ENCODE measurements around the gene ARFGAP2.

Gene ARFGAP2

DNA sequence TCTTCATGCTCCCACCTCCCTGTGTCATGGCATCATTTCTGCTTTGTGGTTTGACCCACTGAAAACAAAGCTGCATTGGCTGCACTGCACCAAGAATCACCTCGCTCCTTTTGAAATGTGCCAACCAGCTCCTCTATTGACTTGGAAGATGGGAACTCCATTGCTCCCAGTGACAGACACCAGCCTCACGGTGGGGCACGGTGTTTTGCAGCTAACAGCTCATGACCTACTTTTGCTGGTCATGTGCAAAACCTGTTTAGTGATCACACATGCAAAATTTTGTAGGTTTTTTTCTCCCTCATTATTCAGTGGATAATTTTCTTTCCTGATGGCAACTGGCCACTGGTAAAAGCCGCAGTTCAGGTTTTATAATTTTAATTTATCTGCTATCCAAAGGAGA lies 36.8 kb downstream of the ARFGAP2 start:
- Histone ChIP-seq H3K4me1 (no peaks in the 10 kb centered on the region), H3K36me3 (ENCODE audit: control insufficient read depth, insufficient read depth, low read length) (no peaks in the 10 kb centered on the region), H2AFZ (no peak overlapping the region), H3K79me2 (no peaks in the 10 kb centered on the region), H3K4me3 (ENCODE audit: low read depth, low read length) (no peak overlapping the region), H3K27me3 (ENCODE audit: control insufficient read depth, insufficient read depth, low read length) (no peaks in the 10 kb centered on the region), H3K27ac (no peak overlapping the region), H3K9me3 (ENCODE audit: control insufficient read depth, low read length) (no peaks in the 10 kb centered on the region), H3K9ac (no peak overlapping the region), H3K4me2 (ENCODE audit: low read length) (no peak overlapping the region)
- TF ChIP-seq, protein P1, sequence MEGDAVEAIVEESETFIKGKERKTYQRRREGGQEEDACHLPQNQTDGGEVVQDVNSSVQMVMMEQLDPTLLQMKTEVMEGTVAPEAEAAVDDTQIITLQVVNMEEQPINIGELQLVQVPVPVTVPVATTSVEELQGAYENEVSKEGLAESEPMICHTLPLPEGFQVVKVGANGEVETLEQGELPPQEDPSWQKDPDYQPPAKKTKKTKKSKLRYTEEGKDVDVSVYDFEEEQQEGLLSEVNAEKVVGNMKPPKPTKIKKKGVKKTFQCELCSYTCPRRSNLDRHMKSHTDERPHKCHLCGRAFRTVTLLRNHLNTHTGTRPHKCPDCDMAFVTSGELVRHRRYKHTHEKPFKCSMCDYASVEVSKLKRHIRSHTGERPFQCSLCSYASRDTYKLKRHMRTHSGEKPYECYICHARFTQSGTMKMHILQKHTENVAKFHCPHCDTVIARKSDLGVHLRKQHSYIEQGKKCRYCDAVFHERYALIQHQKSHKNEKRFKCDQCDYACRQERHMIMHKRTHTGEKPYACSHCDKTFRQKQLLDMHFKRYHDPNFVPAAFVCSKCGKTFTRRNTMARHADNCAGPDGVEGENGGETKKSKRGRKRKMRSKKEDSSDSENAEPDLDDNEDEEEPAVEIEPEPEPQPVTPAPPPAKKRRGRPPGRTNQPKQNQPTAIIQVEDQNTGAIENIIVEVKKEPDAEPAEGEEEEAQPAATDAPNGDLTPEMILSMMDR (IDR thresholded peaks at IDR 0.05), result no peak

DNA sequence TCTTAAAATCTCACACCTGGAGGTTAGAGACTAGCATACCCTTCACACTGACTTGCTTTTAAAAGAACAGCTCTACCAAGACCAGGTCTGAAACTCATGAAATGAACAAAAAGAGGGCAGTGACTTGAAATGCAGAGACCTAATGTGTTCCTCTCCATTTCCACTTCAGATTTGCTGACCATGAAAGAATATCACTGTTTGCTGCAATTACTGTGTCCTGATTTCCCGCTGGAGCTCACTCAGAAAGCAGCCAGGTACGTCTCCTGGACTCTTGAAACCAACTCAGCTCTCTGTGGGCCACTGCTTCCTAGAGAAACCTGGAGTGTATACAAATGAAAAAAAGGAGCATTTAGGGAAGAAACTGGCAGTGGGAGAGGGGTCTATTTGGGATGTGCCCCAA lies 39.2 kb downstream of the ARFGAP2 start:
- no peaks in the 10 kb centered on the region for H3K79me2 ChIP-seq
- no peaks in the 10 kb centered on the region for H3K27me3 ChIP-seq (ENCODE audit: control insufficient read depth, insufficient read depth, low read length)
- no peak overlapping the region for H3K4me2 ChIP-seq (ENCODE audit: low read length)
- TF ChIP-seq, protein P1 (IDR thresholded peaks at IDR 0.05), result no peak
- no peak overlapping the region for H3K4me3 ChIP-seq (ENCODE audit: low read depth, low read length)
- peaks cover 4% of the 10 kb centered on the region for H3K4me1 ChIP-seq
- no peak overlapping the region for H2AFZ ChIP-seq
- no peak overlapping the region for H3K9ac ChIP-seq
- no peaks in the 10 kb centered on the region for H3K9me3 ChIP-seq (ENCODE audit: control insufficient read depth, low read length)
- no peak overlapping the region for H3K27ac ChIP-seq
- no peaks in the 10 kb centered on the region for H3K36me3 ChIP-seq (ENCODE audit: control insufficient read depth, insufficient read depth, low read length)

DNA sequence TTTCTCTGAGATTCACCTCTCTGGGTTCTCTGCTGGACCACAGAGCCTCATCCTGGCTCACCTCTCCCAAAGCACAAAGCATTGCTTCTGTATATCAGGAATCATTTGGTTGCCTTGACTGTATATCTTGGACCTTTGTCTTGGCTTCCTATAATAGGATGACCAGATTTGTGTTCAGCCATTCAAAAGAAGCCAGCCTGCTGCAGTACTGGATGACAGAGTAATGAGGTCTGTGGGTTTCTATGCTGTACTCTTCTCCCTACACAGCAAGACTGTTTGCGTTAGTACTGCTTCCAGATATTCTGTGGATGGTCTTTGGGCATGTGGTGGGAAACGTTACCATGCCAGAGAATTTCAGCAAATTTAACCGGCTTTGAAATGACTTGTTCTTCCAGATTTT lies 39.8 kb downstream of the ARFGAP2 start:
- no peak overlapping the region for H3K4me3 ChIP-seq (ENCODE audit: low read depth, low read length)
- no peak overlapping the region for H3K4me2 ChIP-seq (ENCODE audit: low read length)
- no peak overlapping the region for H3K9ac ChIP-seq
- peaks cover 4% of the 10 kb centered on the region for H3K4me1 ChIP-seq
- TF ChIP-seq, protein P1 (IDR thresholded peaks at IDR 0.05), result no peak
- H2AFZ ChIP-seq, result no peak overlapping the region
- no peaks in the 10 kb centered on the region for H3K9me3 ChIP-seq (ENCODE audit: control insufficient read depth, low read length)
- no peak overlapping the region for H3K27ac ChIP-seq
- H3K79me2 ChIP-seq, result no peaks in the 10 kb centered on the region
- no peaks in the 10 kb centered on the region for H3K36me3 ChIP-seq (ENCODE audit: control insufficient read depth, insufficient read depth, low read length)
- no peaks in the 10 kb centered on the region for H3K27me3 ChIP-seq (ENCODE audit: control insufficient read depth, insufficient read depth, low read length)

DNA sequence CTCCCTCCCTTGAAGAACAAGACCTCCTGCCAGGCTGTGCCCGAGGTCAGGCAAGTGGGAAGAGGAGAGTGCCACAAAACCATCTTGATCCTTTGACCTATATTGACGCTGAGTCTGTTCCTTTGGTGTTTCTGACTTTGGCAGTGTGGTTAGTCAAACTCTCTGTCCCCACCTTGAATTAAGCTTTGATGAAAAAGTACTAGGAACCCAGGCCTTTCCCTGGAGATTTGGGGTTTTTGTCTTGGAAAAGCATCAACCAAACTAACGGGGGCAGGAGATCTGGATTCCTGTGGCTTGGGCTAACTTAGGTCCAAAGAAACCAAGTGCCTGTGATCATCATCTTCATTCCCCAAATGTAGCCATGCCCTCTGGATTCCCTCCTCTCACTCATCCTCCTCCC lies 40.4 kb downstream of the ARFGAP2 start:
- H3K79me2 ChIP-seq, result no peaks in the 10 kb centered on the region
- H3K27ac ChIP-seq, result no peak overlapping the region
- no peaks in the 10 kb centered on the region for H3K36me3 ChIP-seq (ENCODE audit: control insufficient read depth, insufficient read depth, low read length)
- H3K4me2 ChIP-seq (ENCODE audit: low read length), result no peak overlapping the region
- TF ChIP-seq, protein P1 (IDR thresholded peaks at IDR 0.05), result no peak
- H3K9me3 ChIP-seq (ENCODE audit: control insufficient read depth, low read length), result no peaks in the 10 kb centered on the region
- no peak overlapping the region for H2AFZ ChIP-seq
- no peak overlapping the region for H3K4me3 ChIP-seq (ENCODE audit: low read depth, low read length)
- peaks cover 4% of the 10 kb centered on the region for H3K4me1 ChIP-seq
- no peak overlapping the region for H3K9ac ChIP-seq
- H3K27me3 ChIP-seq (ENCODE audit: control insufficient read depth, insufficient read depth, low read length), result no peaks in the 10 kb centered on the region

DNA sequence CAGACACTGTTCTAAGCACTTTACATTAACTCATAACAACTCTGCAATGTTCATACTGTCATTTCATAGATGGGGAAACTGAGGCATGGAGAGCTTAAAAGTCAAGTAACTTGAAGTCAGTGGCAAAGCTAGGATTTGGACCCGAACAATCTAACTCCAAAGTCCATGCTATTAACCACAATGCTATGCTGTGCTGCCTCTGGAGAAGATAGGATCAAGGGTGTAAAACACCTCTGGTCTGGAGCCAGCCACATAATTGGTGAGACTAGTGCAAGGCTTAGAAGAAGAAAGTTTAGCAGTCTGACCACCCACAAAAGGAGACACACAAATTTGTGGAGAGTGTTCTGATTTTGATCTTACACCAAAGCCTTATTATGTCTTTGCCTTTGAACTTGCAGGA lies 43.7 kb downstream of the ARFGAP2 start:
- no peak overlapping the region for H3K4me2 ChIP-seq (ENCODE audit: low read length)
- peaks cover 4% of the 10 kb centered on the region for H3K4me1 ChIP-seq
- H3K27me3 ChIP-seq (ENCODE audit: control insufficient read depth, insufficient read depth, low read length), result no peaks in the 10 kb centered on the region
- no peak overlapping the region for H3K4me3 ChIP-seq (ENCODE audit: low read depth, low read length)
- no peaks in the 10 kb centered on the region for H3K79me2 ChIP-seq
- H3K27ac ChIP-seq, result no peak overlapping the region
- no peak overlapping the region for H2AFZ ChIP-seq
- TF ChIP-seq, protein P1 (IDR thresholded peaks at IDR 0.05), result no peak
- H3K36me3 ChIP-seq (ENCODE audit: control insufficient read depth, insufficient read depth, low read length), result no peaks in the 10 kb centered on the region
- no peak overlapping the region for H3K9ac ChIP-seq
- no peaks in the 10 kb centered on the region for H3K9me3 ChIP-seq (ENCODE audit: control insufficient read depth, low read length)
